ENCODE results near the gene NKAPL.

The NKAPL gene

DNA sequence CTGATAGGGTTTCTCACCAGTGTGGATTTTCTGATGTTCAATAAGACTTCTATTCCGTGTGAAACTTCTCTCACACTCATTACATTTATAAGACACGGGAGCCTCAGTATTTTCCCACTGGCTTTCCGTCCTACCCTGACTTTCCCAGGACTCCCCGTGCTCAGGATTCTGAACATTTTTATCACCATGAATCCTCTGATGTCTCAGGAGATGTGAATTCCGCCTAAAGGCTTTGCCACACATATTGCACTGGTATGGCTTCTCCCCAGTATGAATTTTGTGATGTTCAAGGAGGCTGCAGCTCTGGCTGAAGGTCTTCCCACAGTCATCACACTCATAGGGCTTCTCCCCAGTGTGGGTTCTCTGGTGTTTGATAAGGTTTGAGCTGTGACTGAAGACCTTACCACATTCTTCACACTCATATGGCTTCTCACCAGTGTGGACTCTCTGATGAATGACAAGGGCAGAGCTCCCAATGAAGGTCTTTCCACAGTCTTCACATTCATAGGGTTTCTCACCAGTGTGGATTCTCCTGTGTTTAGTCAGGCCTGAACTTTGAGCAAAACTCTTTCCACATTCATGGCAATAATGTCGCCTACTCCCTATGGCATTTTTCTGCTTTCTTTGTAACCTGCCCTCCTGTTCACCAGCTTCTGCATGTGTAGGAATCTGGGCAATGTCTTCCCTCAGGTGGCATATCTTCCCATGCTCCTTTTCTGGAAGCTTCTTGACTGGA is 13.7 kb upstream of the NKAPL start:
- DNase-seq (ENCODE audit: low spot score): no peak

DNA sequence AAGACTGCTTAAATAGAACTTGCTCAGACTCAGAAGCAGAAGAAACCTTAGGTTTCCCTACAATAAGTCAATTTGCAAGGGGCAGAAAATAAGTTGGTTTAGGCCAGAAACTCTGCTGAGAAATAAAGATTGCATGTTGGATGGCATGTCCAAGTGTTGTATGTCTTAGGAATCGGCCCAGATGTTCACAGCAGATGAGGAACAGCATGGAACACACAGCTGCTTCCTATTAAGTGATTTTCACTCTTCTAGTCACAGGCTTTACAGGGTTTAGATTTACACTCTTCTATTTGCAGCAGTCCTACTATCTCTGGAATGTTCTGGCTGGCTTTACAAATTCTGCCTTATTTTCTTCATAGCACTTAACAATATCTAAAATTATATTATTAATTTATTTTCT is 10.2 kb upstream of the NKAPL start:
- DNase-seq (ENCODE audit: low spot score): no peak

DNA sequence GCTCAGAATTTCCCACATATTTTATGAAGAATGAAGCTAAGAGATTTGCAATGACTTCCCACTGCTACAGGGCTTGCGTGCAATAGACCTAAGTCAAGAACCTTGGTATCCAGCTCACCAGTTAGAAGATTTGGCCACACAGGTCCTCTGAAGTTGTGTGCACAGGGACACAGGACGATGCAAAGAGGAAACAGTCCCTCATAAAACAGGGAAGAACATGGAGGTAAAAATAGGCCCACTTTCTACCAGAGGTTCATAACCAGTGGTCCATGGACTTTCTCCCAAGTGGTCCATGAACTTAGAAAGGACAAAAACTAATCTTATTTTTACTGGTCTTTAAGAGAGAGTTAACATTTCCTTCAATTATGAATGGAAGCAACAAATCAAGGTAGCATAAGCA is 8.3 kb upstream of the NKAPL start:
- DNase-seq (ENCODE audit: low spot score): no peak

DNA sequence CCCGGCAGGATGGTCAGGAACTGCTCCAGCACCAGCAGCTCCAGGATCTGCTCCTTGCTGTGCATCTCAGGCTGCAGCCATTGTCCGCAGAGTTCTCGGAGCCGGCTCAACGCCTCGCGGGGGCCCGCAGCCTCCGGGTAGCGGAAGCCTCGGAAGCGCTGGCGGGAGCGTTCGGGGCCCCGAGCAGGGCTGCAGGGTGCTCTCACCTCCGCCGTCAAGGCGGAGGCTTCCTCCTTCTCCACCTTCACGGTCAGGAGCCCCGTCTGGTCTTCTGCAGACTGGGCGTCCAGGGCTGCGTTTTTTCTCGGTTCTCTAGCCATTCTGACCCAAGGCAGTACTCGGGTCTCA is 7.5 kb upstream of the NKAPL start:
- DNase-seq (ENCODE audit: low spot score): no peak

DNA sequence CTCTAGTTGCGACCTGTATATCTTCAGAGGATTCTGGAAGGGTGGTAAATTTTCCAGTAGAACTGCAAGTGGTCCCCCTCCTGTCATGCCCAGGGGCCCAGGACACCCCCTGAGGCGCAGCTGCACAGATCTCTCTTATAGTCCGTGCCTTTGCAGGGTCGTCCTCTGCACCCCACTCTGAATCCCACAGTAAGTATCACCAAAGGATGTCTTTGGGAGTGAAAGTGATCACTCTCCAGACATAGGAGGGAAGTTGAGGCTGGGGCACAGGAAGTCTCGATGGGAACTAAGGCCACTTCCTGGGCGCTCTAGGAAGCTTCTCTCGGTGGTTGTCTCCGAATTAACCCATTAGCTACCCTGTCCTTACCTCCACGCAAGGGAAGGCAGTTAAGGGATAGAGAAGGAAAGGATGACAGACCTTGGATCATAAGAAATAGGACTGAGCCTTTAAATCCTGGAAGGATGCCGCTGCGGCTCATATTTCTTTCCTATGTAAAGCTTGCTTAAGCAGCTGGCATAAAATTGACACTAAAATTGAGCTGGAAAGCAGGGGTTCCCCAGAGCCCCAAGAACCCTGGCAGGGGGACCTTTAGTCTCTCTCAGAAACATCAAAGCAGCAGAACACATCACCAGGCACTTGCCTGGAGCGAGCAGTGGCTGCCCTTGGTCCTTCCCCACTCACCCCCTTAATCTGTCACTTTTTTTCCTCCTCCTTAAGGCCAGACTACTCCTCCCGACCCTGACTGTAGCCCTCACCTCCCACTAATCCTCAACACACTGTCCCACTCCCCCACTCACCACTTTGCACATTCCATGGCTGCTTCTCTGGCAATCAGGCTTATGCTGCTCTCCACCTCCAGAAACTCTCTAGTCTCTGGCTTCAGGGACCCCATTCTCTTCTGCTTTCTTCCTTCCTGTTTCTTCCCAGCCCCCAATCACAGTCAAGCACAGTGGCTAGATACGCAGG is 6.8 kb upstream of the NKAPL start, which contains the start of gene ZKSCAN4:
Gene ZKSCAN4, minus strand, starts transcription at position 261 of the 967 bp plus-strand sequence. CDS start 289 bp downstream, outside the sequence.
- peak; percentile 89 for DNase-seq (ENCODE audit: low spot score)

DNA sequence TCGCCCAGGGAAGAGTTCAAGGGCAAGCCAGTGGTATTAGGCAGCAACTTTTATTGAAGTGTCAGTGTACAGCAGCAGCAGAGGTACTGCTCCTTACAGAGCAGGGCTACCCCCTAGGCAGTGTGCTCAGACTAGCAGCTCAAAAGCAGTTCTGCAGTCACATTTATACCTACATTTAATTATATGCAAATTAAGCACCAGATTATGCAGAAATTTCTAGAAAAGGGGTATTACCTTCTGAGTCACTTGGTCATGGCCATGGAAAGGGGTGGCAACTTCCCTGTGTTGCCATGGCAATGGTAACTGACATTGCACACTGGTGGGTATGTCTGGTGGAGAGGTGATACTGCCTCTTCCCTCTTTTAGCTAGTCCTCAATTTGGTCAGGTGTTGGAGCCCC is 5.0 kb upstream of the NKAPL start:
- DNase-seq (ENCODE audit: low spot score): no peak

DNA sequence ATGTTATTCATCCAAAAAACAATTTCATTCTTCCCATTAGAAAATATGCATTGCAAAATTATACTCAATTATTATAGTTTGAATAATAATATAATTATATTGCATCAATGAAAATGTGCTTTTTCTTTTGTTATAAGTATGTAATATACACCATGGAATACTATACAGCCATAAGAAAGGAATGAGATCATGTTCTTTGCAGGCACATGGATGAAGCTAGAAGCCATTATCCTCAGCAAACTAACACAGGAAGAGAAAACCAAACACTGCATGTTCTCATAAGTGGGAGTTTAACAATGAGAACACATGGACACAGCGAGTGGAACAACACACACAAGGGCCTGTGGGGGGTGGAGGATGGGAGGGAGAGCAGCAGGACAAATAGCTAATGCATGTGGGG is 2.1 kb upstream of the NKAPL start:
- DNase-seq (ENCODE audit: low spot score): no peak

DNA sequence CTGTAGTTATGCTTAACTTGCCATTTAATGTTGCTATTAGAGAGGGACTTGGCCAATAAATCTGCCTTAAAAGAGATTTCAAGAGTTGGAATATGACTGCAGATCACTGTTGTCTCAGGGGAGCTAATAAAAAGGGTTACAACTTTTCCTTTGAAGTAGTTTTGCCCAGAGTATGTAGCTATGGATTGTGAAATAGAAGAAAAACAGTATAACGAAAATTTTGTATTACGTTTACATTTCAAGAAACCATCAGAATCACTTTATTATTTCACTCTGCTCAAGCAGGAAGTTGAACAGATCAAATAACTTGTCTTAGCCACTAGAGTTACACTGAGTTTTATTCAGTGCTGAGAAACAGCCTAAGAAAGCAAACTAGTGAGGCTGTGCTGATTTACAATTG is 4.8 kb downstream of the NKAPL start:
- DNase-seq (ENCODE audit: low spot score): no peak

DNA sequence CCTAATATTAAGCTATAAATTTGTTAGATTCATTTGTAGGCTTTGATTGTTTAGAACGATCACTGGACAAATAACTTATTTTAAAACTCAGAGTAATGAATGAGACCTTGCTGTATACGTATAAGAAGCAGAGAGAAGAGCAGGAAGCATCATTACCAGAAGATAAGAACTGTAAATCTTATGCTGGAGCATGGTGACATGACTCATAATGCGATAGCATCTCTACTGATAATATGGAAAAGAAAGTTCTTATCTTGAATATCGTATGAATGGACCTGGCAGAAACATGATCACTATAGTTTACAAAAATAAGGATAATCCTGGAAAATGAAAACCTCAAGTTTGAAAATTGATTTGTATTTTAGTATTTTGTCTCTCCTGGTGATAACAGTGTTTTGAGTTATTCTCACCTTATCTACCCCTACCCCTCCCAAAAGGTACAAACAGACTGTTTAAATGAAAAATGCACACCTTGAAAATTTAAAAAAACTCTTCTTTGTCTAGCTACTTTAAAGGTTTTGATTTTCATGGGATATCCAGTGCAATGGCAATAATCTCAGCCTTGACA is 5.8 kb downstream of the NKAPL start:
- no peak for DNase-seq (ENCODE audit: low spot score)

DNA sequence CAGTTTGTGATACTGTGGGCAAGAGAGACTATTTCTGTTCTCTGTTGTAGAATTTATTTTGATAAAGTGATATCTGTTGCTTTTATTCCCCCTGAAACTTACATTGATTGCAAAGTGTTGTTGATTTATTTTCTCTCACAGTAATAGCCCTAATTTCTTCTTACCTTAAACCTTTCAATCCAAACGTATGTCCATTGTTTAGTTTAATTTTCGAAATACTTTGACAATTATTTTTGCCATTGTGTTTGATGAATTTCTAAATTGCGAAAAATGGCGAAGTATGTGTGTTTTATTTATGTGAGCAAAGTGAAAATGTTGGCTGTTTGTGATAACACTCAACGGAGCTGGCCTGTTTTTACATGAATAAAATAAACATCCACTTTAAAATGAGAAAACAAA is 7.5 kb downstream of the NKAPL start:
- no peak for DNase-seq (ENCODE audit: low spot score)

DNA sequence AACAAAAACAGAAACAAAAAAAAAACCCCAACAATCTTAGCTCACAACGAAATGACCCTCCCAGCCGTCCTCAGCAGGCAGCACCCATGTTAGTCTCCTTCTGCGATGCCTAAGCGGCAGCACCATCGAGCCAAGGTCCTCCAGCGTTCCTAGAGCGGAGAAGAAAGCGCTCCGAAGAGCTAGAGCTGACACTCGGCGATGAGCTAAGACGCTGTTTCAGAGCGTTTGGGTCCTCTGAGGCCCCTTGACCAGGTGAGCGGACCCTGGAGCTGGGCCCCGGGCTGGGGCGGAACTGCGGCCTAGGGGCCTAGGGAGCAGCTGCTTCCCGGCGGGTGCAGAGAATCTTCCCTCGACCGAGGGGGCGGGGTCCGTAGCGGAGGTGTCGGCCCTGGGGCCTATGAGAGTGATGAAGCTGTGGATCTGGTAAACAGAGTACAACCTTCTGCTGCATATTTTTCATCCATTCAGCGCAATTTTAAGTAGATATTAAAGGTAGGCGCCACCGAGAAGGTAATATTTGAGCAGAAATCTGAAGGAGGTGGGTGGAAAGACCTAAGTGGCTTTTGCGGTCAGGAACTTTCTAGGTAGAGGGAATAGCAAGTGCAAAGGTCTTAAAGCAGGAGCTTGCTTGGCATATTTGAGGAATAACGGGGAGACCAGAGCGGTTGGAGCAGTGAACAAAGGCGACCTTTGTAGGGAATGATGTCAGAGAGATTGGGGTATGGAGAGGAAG is 8.0 kb downstream of the NKAPL start, which contains the start of gene ZSCAN26:
Gene ZSCAN26, plus strand, starts transcription at position 182 of the 733 bp plus-strand sequence. CDS start 4,777 bp downstream, outside the sequence.
- DNase-seq (ENCODE audit: low spot score): peak; percentile 93

DNA sequence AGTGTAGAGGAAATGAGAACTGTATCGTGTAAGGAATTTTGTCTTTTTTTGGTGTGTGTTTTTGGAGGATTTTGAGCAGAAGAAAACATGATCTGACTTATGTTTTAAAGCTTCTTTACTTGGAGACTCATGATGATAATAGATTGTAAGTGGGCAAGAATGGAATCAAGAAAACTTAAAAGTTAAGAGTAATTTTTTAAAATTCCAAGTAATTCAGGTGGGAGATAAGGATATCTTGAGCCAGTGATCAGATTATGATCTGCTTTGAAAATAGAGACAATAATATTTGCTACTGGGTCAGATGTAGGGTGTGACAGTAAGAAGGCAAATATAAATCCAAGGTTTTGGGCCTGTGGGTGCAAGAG is 8.6 kb downstream of the NKAPL start:
- no peak for DNase-seq (ENCODE audit: low spot score)

DNA sequence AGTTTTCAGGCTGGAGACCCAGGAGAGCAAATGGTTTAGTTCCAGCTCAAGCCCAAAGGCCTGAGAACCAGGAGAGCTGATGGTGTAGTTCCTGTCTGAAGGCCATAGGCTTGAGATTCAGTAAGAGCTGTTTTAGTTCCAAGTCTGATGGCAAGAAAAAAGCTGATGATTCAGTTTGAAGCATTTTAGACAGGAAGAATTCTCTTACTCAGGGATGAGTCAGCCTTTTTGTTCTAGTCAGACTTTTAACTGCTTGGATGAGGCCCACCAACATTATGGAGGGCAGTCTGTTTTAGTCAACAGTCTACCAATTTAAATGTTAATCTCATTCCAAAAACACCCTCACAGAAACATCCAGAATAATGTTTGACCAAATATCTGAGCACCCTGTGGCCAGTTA is 10.4 kb downstream of the NKAPL start:
- DNase-seq (ENCODE audit: low spot score): no peak

DNA sequence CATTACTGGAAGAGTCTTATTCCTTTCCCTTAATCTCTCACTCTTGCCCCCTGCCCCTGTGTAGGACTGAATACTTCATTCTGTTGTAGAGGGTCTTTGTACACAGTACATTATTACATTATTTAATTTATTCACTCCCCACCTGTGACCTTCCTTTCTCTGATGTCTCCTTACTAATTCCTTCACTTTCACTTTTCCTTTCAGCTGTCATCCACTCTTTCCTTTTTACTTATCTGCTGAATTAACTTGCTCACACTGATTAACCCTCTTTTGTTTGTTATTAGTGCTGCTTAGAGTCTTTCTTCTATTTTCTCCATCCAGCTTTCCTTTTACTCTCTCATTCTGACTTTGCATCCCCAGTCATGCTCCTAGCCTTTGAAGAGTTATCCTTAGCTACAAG is 15.8 kb downstream of the NKAPL start:
- no peak for DNase-seq (ENCODE audit: low spot score)

DNA sequence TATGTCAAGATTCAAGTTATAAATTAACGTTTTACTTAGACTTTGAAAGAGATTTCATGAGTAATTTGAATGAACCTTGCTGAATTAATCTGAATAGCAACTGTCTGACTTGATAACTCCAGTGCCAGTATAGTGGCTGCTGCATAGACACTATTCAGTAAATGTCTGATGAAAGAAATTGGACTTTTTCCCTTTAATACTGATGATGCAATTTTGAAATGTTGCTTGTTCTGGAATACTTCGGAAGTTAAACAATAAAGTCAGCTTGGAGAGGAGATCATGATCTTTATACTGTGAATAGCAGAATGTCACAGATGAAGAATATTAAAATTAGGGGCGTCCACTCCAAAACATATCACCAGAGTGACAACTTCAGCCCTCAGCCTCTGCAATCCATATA is 18.6 kb downstream of the NKAPL start:
- DNase-seq (ENCODE audit: low spot score): no peak

DNA sequence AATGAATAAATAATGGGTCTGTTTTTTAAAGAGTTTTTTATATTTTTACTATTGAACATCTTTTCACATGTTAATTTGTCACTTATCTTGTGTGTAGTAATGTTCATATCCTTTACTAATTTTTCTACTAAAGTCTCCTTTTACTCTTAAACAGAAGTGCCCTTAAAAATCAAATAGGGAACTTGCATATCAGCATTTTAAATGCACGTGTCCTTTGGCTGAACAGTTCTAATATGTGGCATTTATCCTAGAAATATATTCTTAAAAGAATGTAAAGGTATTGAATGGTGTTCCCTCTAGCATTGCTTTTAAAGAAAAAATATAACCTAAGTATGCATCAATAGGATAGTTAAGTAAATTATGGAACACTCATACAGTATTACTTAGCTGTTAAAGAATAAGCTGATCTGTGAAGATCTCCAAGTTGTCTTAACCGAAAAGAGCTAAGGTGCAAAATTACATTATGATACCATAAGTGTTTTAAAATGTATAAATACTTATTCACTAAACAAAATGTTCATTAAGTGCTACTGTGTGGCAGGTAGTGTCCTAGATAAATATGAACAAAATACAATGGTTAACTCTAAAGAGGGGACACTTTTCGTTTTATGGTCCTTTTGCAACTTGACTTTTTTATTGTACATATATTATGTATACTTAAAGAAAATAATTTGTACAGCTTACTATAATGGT is 21.6 kb downstream of the NKAPL start:
- DNase-seq (ENCODE audit: low spot score): no peak

DNA sequence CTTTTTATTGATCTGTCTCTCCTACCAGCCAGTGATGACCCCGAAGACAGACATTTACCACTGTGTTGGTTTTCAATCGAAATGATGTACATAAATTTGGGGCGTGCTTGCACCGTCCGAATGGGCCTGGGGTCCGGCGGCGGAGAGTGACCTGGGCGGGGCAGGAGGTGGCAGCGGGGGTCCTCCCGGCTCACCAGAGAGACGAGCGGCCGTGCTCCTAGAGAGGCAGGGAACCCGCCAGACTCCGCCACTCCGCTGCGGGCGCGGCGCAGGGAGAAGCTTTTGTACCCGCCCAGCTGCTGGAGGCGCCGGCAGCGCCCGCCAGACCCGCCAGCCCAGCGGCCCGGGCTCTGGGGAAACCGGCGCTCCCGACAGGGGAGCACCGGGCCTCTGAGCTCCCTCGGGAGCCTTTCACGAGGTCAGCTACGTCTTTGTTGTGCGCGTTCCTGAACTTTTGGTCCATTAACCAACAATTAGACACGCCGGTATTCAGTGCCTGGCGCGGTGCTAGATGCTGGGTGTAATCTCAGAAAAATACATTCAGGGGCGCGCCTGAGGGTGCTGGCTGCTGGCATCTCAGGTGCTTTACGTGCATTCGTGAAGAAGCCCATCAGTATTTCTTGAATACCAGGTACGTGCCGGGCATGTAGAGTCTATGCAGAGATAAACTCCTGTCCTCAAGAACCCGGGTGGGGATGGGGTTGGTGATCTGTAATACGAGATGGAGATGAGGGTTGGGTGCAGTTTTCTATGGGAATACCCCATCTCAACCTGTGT is 22.4 kb downstream of the NKAPL start, which contains the start of gene PGBD1:
Gene PGBD1, plus strand, starts transcription at position 285 of the 777 bp plus-strand sequence. CDS start 2,242 bp downstream, outside the sequence.
- DNase-seq (ENCODE audit: low spot score): peak; percentile 77

DNA sequence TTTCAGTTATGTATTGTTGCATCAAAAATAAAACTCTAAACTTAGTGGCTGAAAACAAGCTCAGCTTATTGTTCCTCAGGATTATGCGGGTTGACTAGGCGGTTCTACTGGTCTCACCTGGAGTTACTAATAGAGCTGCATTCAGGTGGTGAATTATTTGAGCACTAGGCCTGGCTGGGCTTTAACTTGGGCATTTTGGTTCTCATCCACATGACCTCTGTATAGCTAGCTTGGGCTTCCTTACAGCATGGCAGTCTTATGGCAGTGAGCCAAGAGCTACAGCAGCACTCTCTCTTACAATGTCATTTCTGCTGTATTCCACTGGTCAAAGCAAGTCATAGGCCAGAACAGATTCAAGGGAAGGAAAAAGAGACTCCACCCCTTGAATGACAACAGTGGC is 23.8 kb downstream of the NKAPL start:
- no peak for DNase-seq (ENCODE audit: low spot score)

DNA sequence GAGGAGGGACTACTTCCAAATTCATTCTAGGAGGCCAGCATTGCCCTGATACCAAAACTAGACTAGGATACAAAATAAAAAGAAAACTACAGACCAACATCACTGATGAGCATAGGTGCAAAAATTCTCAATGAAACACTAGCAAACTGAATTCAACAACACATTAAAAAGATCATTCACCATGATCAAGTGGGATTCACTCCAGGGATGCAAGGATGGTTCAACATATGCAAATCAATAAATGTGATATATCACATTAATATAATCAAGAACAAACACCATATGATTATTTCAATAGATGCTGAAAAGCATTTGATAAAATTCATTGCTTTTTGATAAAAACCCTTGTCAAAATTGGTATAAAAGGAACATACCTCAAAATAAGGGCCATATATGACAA is 32.5 kb downstream of the NKAPL start:
- no peak for DNase-seq (ENCODE audit: low spot score)

DNA sequence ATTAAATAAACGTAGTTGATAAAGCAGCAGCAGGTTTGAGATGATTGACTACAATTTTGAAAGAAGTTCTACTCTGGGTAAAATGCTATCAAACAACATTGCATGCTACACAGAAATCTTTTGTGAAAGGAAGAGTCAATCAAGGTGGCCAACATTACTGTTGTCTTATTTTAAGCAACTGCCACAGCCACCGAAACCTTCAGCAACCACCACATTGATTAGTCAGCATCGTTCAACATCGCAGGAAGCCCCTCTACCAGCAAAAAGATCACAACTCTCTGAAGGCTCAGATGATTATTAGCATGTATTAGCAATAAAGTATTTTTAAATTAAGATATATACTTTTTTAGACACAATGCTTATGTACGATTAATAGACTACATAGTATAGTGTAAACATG is 36.2 kb downstream of the NKAPL start:
- no peak for DNase-seq (ENCODE audit: low spot score)
